Measurements from ENCODE around the gene ZSWIM6. TPM values are rescaled to one million over a fixed set of nuclear protein-coding genes. Genes with fewer than 3 reads are reported as not detected.

The ZSWIM6 gene
- total and polyA plus RNA-seq, 2 experiments from 2014 or later = 3.9 to 6.0 TPM

DNA sequence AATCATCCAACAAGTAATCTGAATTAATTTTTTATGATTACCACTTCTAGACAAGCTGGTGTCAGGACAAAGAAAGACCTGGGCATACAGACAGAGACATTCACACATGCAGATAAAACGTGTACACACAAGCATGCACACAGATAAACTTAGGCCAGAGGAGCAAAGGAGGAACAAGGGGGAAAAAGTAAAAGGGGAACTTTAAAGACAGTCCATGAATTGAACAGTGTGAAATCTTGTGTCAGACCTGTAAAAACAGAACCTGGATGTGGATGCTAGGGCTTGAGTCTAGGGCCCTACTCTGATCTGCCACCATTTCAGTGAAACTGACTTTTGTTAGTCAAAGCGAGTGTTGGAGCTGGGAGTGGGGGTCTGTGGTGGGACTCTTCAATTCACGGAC is 11.2 kb upstream of the ZSWIM6 start:
- TF ChIP-seq CREB1 (CRISPR knock-in tag; IDR thresholded peaks at IDR 0.05; ENCODE audit: low read depth) (no peak), ZNF114 (CRISPR knock-in tag; IDR thresholded peaks at IDR 0.05) (no peak), POLR2AphosphoS5 (IDR thresholded peaks at IDR 0.05; ENCODE audit: low read depth) (no peak), EZH2 (IDR thresholded peaks at IDR 0.05; ENCODE audit: low read depth, unreplicated experiment) (no peak), NANOG (IDR thresholded peaks at IDR 0.05; ENCODE audit: borderline replicate concordance) (no peak)
- TF ChIP-seq, protein P1, sequence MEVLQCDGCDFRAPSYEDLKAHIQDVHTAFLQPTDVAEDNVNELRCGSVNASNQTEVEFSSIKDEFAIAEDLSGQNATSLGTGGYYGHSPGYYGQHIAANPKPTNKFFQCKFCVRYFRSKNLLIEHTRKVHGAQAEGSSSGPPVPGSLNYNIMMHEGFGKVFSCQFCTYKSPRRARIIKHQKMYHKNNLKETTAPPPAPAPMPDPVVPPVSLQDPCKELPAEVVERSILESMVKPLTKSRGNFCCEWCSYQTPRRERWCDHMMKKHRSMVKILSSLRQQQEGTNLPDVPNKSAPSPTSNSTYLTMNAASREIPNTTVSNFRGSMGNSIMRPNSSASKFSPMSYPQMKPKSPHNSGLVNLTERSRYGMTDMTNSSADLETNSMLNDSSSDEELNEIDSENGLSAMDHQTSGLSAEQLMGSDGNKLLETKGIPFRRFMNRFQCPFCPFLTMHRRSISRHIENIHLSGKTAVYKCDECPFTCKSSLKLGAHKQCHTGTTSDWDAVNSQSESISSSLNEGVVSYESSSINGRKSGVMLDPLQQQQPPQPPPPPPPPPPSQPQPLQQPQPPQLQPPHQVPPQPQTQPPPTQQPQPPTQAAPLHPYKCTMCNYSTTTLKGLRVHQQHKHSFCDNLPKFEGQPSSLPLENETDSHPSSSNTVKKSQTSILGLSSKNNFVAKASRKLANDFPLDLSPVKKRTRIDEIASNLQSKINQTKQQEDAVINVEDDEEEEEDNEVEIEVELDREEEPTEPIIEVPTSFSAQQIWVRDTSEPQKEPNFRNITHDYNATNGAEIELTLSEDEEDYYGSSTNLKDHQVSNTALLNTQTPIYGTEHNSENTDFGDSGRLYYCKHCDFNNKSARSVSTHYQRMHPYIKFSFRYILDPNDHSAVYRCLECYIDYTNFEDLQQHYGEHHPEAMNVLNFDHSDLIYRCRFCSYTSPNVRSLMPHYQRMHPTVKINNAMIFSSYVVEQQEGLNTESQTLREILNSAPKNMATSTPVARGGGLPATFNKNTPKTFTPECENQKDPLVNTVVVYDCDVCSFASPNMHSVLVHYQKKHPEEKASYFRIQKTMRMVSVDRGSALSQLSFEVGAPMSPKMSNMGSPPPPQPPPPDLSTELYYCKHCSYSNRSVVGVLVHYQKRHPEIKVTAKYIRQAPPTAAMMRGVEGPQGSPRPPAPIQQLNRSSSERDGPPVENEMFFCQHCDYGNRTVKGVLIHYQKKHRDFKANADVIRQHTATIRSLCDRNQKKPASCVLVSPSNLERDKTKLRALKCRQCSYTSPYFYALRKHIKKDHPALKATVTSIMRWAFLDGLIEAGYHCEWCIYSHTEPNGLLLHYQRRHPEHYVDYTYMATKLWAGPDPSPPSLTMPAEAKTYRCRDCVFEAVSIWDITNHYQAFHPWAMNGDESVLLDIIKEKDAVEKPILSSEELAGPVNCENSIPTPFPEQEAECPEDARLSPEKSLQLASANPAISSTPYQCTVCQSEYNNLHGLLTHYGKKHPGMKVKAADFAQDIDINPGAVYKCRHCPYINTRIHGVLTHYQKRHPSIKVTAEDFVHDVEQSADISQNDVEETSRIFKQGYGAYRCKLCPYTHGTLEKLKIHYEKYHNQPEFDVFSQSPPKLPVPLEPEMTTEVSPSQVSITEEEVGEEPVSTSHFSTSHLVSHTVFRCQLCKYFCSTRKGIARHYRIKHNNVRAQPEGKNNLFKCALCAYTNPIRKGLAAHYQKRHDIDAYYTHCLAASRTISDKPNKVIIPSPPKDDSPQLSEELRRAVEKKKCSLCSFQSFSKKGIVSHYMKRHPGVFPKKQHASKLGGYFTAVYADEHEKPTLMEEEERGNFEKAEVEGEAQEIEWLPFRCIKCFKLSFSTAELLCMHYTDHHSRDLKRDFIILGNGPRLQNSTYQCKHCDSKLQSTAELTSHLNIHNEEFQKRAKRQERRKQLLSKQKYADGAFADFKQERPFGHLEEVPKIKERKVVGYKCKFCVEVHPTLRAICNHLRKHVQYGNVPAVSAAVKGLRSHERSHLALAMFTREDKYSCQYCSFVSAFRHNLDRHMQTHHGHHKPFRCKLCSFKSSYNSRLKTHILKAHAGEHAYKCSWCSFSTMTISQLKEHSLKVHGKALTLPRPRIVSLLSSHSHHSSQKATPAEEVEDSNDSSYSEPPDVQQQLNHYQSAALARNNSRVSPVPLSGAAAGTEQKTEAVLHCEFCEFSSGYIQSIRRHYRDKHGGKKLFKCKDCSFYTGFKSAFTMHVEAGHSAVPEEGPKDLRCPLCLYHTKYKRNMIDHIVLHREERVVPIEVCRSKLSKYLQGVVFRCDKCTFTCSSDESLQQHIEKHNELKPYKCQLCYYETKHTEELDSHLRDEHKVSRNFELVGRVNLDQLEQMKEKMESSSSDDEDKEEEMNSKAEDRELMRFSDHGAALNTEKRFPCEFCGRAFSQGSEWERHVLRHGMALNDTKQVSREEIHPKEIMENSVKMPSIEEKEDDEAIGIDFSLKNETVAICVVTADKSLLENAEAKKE (CRISPR knock-in tag; IDR thresholded peaks at IDR 0.05) = no peak
- TF ChIP-seq, protein P2, sequence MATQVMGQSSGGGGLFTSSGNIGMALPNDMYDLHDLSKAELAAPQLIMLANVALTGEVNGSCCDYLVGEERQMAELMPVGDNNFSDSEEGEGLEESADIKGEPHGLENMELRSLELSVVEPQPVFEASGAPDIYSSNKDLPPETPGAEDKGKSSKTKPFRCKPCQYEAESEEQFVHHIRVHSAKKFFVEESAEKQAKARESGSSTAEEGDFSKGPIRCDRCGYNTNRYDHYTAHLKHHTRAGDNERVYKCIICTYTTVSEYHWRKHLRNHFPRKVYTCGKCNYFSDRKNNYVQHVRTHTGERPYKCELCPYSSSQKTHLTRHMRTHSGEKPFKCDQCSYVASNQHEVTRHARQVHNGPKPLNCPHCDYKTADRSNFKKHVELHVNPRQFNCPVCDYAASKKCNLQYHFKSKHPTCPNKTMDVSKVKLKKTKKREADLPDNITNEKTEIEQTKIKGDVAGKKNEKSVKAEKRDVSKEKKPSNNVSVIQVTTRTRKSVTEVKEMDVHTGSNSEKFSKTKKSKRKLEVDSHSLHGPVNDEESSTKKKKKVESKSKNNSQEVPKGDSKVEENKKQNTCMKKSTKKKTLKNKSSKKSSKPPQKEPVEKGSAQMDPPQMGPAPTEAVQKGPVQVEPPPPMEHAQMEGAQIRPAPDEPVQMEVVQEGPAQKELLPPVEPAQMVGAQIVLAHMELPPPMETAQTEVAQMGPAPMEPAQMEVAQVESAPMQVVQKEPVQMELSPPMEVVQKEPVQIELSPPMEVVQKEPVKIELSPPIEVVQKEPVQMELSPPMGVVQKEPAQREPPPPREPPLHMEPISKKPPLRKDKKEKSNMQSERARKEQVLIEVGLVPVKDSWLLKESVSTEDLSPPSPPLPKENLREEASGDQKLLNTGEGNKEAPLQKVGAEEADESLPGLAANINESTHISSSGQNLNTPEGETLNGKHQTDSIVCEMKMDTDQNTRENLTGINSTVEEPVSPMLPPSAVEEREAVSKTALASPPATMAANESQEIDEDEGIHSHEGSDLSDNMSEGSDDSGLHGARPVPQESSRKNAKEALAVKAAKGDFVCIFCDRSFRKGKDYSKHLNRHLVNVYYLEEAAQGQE (IDR thresholded peaks at IDR 0.05; ENCODE audit: unreplicated experiment) = no peak
- no peak overlapping the region for H3K27ac Mint-ChIP-seq
- H2AFZ ChIP-seq = no peak overlapping the region
- H3F3A ChIP-seq (replicated peaks; ENCODE audit: low read depth) = no peaks in the 10 kb centered on the region
- no peak overlapping the region for H3K4me3 Mint-ChIP-seq
- H3K4me3 ChIP-seq = no peak overlapping the region
- no peak overlapping the region for H3K4me2 ChIP-seq
- H3K4me1 Mint-ChIP-seq = peaks cover 12% of the 10 kb centered on the region; the same call in 2 of the 3 replicates
- DNase-seq (ENCODE audit: low spot score) (no peak), ATAC-seq (no peak)
- H4K20me1 ChIP-seq (replicated peaks; ENCODE audit: insufficient read depth) = no peaks in the 10 kb centered on the region
- no peaks in the 10 kb centered on the region for H3K79me2 ChIP-seq (replicated peaks; ENCODE audit: insufficient read depth)
- H3K9me3 Mint-ChIP-seq = no peaks in the 10 kb centered on the region
- no peaks in the 10 kb centered on the region for H3K9me2 ChIP-seq (ENCODE audit: insufficient read depth)
- H3K27me3 ChIP-seq (ENCODE audit: insufficient read depth) = peaks cover 11% of the 10 kb centered on the region
- H3K27me3 Mint-ChIP-seq (ENCODE audit: insufficient read depth, low read depth, poor library complexity) = no peaks in the 10 kb centered on the region
- H3K36me3 ChIP-seq (ENCODE audit: insufficient read depth) = no peaks in the 10 kb centered on the region
- H3K4me1 ChIP-seq (ENCODE audit: insufficient read depth) = peaks cover 10% of the 10 kb centered on the region; the same call in 1 of the 2 replicates
- no peaks in the 10 kb centered on the region for H3K36me3 Mint-ChIP-seq (ENCODE audit: low read depth)
- no peak overlapping the region for H3K27ac ChIP-seq (ENCODE audit: low read depth)

Measured in GM23338 (cell line).